ENCODE measurements around the gene PLEKHD1.

PLEKHD1 gene

DNA sequence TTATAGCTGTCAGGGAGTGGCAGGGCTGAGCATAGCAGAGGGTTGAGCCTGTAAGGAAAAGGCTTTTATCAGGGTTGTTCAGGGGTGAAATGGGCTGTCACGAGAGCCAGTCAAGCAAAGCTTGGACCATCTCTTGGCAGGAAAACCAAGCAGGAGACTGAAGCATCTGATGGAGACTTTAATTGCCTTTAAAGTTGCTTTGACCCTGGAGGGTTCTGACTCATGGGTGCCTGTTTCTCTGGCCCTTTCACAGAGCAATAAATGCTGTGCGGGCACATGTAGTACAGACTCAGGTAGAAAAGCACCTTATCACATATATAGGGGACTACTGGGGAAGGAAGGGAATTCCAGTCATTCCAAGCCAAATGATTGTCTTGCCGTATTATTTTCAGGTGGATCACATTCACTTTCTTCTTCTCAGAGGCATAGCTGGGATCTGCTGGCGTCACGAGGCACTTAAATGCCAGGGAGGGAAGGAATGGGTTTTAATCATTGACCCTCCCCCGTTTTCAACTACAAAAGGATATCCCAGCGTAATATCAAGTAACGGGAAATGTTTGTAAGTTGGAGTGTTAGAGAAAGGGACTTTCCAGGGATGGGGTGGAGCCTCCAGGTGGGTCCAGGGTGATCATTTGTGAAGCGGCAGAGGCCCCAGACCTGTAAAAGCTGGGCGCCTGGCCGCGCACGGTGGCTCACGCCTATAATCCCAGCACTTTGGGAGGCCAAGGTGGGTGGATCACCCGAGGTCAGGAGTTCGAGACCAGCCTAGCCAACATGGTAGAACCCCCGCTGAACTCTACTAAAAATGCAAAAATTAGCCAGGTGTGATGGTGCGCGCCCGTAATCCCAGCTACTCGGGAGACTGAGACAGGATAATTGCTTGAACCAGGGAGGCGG is 34.9 kb downstream of the PLEKHD1 start:
- no peak for DNase-seq

DNA sequence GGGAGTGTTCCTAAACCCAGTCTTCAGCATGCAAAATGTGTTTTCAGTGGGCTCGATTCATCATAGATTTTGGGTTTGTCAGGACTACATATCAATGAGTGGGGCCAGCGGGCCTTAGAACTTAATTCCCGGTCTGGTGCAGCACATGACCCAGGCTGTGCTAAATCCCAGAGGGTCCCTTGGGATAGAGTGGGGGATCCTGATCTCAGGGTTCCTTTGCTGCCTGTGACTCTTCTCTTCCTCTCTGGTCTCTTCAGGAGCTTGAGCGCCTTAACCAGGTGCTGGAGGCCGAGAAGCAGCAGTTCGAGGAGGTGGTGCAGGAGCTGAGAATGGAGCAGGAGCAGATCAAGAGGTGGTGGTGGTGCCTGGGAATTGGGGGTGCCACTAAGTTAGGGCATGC is 37.5 kb downstream of the PLEKHD1 start:
- DNase-seq: no peak

DNA sequence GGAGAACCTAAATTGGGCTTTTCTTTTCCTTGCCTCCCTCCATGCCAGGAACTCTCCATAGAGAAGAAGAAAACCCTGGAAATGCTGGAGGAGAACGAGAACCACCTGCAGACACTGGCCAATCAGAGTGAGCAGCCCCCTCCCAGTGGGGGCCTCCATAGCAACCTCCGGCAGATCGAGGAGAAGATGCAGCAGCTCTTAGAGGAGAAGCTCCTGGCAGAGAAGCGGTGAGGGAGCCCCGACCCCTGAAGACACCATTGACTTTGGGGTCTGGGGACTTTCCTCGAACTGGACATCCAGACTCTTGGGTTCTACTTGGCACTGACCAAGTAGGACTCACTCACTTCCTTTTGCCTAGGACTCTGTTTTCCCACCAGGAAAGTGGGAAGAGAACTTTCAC is 41.4 kb downstream of the PLEKHD1 start:
- no peak for DNase-seq

- no peak for DNase-seq
These were observed 43.1 kb downstream of the PLEKHD1 start for GRCh38 chr14:69527635-69528034.

GRCh38 chr14:69528143-69528542 is 43.6 kb downstream of the PLEKHD1 start:
- no peak for DNase-seq

GRCh38 chr14:69528930-69529329 is 44.4 kb downstream of the PLEKHD1 start:
- no peak for DNase-seq

- no peak for DNase-seq
These were observed 45.0 kb downstream of the PLEKHD1 start for GRCh38 chr14:69529563-69529962.

DNA sequence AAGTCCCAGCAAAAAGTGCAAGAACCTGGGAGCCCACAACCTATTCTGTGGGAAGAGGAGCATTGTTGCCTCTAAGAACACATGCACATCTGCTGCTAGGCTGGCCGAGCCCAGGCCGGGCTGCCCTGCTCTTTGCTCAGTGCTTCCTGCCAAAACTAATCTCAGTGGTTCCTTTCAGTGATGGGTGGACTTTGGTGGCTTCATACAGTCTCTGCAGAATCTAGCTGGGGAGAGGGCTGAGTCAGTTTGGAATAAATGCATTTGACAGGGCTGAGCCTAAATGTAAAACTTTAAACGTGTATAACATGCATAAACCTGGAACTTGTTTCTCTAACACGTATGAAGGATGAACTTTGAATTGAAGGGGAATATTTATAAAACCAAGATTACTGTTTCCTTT is 45.6 kb downstream of the PLEKHD1 start:
- DNase-seq: no peak

- no peak for DNase-seq
These were observed 46.6 kb downstream of the PLEKHD1 start for GRCh38 chr14:69531135-69531534.

- no peak for DNase-seq
These were observed 48.2 kb downstream of the PLEKHD1 start for GRCh38 chr14:69532561-69533340.

DNA sequence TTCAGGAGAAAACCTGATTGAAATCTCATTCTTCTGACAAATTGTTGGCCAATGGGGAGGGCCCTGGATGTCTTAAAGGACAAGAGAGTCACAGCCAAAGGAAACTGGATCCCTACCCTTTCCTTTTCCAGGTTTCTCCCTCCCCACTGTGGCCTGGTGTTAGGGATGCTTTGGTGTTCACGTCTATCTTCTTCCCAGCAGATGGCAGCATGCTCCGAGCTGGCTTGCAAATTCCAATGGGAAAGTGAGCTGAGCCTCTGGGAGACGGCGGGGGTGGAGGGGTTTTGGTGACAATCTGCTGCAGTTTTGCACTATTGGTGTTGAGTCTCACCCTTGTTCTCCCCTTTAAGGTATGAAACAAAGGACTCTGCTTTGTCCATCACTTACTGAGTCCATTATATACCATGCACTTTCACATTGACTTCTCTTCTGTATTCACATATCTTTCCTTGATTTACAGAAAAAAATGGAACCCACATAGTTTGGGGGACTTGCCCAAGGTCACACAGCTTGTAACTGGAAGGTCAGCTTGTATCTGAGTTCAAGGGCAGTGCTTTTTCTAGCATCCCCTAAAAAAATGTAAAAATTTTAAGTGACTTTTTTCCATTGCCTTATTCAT is 50.8 kb downstream of the PLEKHD1 start:
- DNase-seq: peak; percentile 23

GRCh38 chr14:69536971-69537370 is 52.4 kb downstream of the PLEKHD1 start:
- DNase-seq: no peak

DNA sequence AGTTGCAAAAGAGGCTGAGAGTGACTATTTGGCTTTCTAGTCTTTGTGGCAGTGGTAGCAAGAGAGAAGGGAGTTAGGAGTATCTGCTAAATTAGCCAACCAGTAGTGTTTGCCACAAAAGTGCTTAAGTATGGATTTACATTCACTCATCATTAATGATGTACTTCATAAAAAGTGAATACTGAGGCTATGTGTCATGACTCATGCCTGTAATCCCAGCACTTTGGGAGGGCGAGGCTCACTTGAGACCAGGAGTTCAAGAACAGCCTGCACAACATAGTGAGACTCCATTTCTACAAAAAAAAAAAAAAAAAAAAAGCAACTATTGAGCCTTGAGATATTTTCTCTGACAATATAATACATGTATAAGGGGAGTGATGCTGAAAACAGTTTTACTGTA is 53.4 kb downstream of the PLEKHD1 start:
- no peak for DNase-seq

- DNase-seq: no peak
These were observed 54.2 kb downstream of the PLEKHD1 start for GRCh38 chr14:69538766-69539165.

GRCh38 chr14:69539631-69540410 is 55.3 kb downstream of the PLEKHD1 start:
- DNase-seq: no peak

- DNase-seq: no peak
These were observed 56.3 kb downstream of the PLEKHD1 start for GRCh38 chr14:69540654-69541335.

GRCh38 chr14:69542311-69542710 is 57.8 kb downstream of the PLEKHD1 start:
- DNase-seq: no peak

DNA sequence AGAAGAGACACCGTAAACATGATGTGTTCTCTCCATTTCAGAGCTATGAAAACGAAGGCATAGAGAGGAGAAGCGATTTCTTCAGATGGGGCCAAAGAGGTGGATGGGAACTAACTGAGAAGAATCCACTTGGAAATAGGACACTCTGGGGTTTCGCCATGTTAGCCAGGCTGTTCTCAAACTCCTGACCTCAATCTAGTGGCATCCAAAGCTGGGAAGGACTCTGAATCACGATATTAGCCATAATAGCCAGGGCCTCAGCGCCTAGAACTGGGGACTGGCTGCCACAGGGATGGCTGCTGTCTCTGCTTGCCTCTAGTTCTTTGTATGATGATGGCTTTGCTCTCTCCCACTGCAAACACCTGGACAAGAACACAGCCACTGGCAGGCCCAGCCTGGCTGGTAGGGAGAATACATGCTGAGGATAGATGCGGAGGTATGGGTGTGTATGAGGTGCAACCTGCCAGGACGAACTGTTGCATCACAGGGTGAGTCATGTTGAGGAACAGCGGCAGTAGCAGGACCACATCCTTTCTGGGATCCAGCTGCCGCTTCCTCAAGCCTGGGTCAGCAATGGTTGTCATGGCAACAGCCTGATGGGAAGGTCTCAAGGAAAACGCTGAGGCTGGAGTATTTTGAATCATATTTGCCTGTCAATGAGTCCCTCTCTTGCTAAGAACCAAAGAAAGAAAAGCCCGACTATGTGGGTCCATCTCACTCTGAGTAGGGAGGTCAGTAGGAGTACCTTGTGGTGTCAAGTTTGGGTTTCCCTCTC is 59.0 kb downstream of the PLEKHD1 start:
- DNase-seq: no peak

- DNase-seq: peak; percentile 61
These were observed 63.3 kb downstream of the PLEKHD1 start for GRCh38 chr14:69547701-69548348.

DNA sequence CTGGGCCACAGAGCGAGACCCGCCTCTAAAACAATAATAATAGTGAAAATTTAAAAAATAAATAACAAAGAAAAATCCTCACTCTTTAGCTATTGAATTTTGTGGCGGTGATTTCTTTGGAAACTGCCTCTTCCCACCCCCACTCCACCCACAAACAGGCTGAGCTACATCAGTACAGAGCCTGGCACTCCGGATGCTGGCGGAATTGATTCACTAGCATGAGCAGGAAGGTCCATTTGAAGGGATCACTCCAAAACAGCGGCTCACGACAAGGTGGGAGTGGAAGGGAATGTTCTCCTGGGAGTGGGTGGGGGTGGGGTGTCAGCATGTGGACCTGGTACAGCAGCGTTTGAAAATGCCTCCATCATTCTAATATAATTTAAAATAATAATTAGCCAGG is 64.0 kb downstream of the PLEKHD1 start:
- DNase-seq: no peak

GRCh38 chr14:69551511-69551910 is 67.0 kb downstream of the PLEKHD1 start:
- DNase-seq: no peak
